Measurements from ENCODE around the gene KITLG. TPM values are rescaled to one million over a fixed set of nuclear protein-coding genes. Genes with fewer than 3 reads are reported as not detected.

Gene KITLG
- total and polyA plus RNA-seq, 2 experiments from 2014 or later: 3.1 to 10.7 TPM

- TF ChIP-seq REST (IDR thresholded peaks at IDR 0.05; ENCODE audit: unreplicated experiment): no peak
- no peak for TF ChIP-seq JUNB (IDR thresholded peaks at IDR 0.05; ENCODE audit: unreplicated experiment)
- TF ChIP-seq CTCF (conservative IDR thresholded peaks at IDR 0.05; ENCODE audit: low read depth in 2 of 2): no peak
- no peak for TF ChIP-seq EZH2phosphoT487 (IDR thresholded peaks at IDR 0.05; ENCODE audit: unreplicated experiment)
- no peak for TF ChIP-seq POLR2AphosphoS5 (IDR thresholded peaks at IDR 0.05; ENCODE audit: low read depth)
- TF ChIP-seq ETS1 (IDR thresholded peaks at IDR 0.05): no peak
- no peak for TF ChIP-seq EZH2 (IDR thresholded peaks at IDR 0.05; ENCODE audit: low read depth, unreplicated experiment)
- TF ChIP-seq NANOG (IDR thresholded peaks at IDR 0.05; ENCODE audit: borderline replicate concordance): no peak
- no peak for TF ChIP-seq ZNF114 (CRISPR knock-in tag; IDR thresholded peaks at IDR 0.05)
Observed at GRCh38 chr12:88471331-88472045, 108.8 kb downstream of the KITLG start (continued).

DNA sequence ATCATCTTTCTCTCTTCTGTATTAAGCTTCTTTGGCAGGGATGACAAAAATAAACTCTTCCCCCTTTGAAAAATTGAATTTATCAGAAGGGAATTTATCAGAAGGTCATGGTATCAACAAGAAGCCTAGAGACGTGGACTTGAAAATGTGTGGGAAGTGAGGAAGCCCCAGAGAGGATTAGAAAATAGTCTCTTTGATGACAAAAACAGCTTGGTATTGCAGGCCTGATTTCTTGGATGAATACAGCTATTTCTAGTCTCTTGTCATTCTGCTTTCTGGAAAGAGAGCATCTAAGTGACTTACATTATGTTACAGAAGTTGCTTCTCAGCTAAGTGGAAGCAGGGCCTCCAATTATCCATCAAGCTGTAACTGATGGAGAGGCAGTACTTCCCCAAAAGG, 111.1 kb downstream of the KITLG start:
- ATAC-seq (no peak), DNase-seq (ENCODE audit: low spot score) (no peak)
- Histone ChIP-seq H3K79me2 (replicated peaks; ENCODE audit: insufficient read depth) (no peaks in the 10 kb centered on the region), H3F3A (replicated peaks; ENCODE audit: low read depth) (no peaks in the 10 kb centered on the region), H3K27me3 (ENCODE audit: insufficient read depth) (no peaks in the 10 kb centered on the region), H3K4me2 (no peak overlapping the region), H3K9me2 (ENCODE audit: insufficient read depth) (no peaks in the 10 kb centered on the region), H3K4me3 (no peak overlapping the region), H3K36me3 (ENCODE audit: insufficient read depth) (no peaks in the 10 kb centered on the region; the same call in 1 of the 2 replicates), H4K20me1 (replicated peaks; ENCODE audit: insufficient read depth) (no peaks in the 10 kb centered on the region), H3K4me1 (ENCODE audit: insufficient read depth) (peaks cover 6% of the 10 kb centered on the region; the same call in 1 of the 2 replicates), H2AFZ (no peak overlapping the region), H3K27ac (ENCODE audit: low read depth) (no peak overlapping the region)
- H3K36me3 Mint-ChIP-seq (ENCODE audit: low read depth): peaks cover 39% of the 10 kb centered on the region
- H3K27ac Mint-ChIP-seq: no peak overlapping the region
- peaks cover 21% of the 10 kb centered on the region for H3K4me1 Mint-ChIP-seq
- peaks cover 3% of the 10 kb centered on the region for H3K27me3 Mint-ChIP-seq (ENCODE audit: insufficient read depth, low read depth, poor library complexity)
- H3K4me3 Mint-ChIP-seq: no peak overlapping the region
- H3K9me3 Mint-ChIP-seq: peaks cover 42% of the 10 kb centered on the region
- TF ChIP-seq ZNF114 (CRISPR knock-in tag; IDR thresholded peaks at IDR 0.05): no peak
- no peak for TF ChIP-seq POLR2AphosphoS5 (IDR thresholded peaks at IDR 0.05; ENCODE audit: low read depth)
- TF ChIP-seq EZH2 (IDR thresholded peaks at IDR 0.05; ENCODE audit: low read depth, unreplicated experiment): no peak
- TF ChIP-seq ZNF462 (CRISPR knock-in tag; IDR thresholded peaks at IDR 0.05): no peak
- no peak for TF ChIP-seq JUNB (IDR thresholded peaks at IDR 0.05; ENCODE audit: unreplicated experiment)

Measured in GM23338 (cell line).